Measurements from ENCODE around the gene COL4A1.

The COL4A1 gene

DNA sequence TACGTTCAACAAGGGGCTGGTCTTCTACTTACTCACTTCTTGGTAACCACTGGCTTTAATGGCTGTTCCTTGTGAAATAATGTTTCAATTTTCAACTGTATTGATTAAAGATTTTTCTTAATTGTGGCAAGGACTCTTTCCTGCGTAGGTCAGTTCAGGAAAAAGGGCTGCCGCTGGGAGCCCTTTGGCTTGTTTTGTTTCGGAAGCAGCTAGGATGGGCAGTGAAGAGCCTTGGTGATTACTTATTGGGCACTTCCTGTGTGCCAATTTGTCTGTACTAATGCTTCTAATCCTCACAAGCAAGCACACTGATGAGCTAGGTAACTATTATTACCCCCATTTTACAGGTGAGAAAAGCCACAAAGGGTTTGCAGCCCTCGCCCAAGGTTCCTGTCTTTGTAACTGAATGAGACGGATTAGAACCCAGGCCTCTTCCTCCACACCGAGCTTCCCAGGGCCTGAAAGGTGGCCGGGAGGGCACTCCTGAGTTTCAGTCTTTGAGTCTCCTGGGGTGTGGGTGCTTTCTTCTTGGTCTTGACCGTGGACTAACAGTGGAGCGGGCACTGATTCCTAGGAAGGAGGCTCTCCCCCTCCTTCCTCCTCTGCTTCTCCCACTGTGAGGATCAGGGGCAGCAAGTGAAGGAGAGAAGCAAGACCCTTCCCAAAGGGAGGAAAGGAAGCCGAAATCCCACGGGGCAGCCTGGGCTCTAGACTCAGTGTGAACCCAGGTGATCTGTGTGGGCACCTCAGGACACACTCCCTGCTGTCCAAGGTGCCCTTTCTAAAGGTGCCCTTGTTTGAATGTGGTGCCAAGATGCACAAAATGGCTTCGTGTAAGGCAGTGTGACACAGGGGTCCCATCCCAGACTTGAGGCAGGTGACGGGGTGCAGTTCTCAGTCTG lies 3.8 kb upstream of the COL4A1 start:
- in situ Hi-C loops (cut with MboI; ENCODE audit: low sequenced_read_pairs), result no loop called here

- in situ Hi-C loops (cut with MboI; ENCODE audit: low sequenced_read_pairs), result no loop called here
These were observed 2.9 kb upstream of the COL4A1 start for GRCh38 chr13:110309661-110310524.

DNA sequence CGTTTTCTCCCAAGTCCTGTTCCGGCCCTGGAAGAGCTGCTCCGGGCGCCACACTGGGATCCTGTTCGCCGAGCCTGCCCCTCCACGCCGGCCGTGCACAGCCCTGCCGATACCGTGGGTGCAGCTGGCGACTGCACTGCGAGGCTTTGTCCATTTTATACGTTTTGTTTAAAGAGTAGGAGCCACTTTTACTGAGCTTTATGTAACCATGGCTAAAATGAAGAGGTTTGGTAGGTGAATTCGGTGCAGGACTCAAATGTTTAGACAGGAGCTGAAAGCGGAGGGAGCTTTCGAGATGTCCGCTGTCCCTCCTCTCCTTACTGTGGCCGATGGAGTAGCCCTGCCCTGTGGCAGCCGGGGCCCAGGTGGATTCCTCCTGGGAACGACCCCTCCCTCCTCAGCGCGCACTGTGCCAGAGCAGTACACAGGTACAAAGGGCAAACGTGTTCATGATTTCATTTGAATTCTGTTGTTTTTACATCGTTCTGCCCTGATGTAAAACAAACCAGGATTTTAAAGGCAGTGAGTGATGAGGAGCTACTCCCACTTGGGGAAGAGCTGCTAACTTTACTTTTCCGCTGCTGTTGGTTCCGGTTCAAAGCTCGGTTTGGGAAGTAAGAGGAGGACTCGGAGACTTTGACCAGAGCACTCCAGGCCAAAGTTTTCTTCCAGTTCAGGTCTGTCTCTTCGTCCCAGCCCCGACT lies 1.9 kb upstream of the COL4A1 start:
- in situ Hi-C loops (cut with MboI; ENCODE audit: low sequenced_read_pairs), result no loop called here

GRCh38 chr13:110307767-110308655 lies 1.1 kb upstream of the COL4A1 start:
- in situ Hi-C loops (cut with MboI; ENCODE audit: low sequenced_read_pairs), result no loop called here

DNA sequence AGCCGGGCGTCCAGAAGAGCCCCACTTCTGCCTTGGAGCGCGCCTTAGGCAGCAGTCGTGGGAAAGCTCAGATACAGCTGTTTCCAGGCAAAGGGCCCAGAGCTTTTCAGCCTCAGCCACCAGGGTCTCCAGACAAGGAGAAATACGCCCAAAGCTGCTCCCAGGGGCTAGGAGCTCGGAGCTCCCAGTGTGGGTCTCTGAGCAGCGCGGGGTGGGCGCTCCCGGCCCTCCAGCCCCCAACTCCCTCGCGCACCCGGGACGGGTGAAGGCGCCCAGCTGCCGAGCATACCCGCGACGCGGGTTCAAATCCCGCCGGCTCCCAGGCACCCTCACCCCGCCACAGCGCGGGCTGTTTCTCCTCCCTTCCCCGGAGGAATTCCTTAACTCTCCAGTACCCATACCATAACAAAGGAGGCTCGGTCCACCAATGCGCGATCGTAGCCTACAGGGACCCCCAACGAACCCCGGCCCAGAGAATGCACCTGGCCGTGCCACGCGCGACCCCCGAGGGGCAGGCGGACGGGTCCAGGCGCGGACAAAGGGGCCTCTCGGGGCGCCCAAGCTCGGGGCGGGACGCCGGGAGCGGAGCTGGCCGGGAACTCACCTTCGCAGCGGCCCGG lies 507 bp downstream of the COL4A1 start:
- in situ Hi-C loops (cut with MboI; ENCODE audit: low sequenced_read_pairs), result no loop called here

DNA sequence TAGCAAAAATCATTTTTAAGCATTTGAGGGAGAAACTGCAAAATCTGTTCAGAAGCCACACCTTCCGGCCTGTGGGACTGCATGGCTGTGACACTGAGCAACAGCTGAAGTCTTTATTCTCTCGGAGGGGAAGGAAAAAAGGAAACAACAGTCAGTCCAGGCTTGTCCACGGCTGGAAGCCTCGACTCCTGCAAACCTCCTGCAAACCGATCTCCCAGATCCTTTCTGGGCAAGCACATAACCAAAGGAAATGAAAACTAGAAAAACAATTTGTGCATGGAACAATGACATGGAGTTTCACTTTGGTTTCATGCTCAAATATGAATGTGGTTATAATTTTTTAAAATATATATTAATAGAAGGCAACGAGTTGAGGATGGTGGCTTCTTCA lies 1.0 kb downstream of the COL4A1 start:
- in situ Hi-C loops (cut with MboI; ENCODE audit: low sequenced_read_pairs), result no loop called here

GRCh38 chr13:110305544-110305943 lies 1.4 kb downstream of the COL4A1 start:
- in situ Hi-C loops (cut with MboI; ENCODE audit: low sequenced_read_pairs), result no loop called here

GRCh38 chr13:110305001-110305400 lies 2.0 kb downstream of the COL4A1 start:
- in situ Hi-C loops (cut with MboI; ENCODE audit: low sequenced_read_pairs), result no loop called here

- in situ Hi-C loops (cut with MboI; ENCODE audit: low sequenced_read_pairs), result no loop called here
These were observed 2.7 kb downstream of the COL4A1 start for GRCh38 chr13:110304256-110304655.

DNA sequence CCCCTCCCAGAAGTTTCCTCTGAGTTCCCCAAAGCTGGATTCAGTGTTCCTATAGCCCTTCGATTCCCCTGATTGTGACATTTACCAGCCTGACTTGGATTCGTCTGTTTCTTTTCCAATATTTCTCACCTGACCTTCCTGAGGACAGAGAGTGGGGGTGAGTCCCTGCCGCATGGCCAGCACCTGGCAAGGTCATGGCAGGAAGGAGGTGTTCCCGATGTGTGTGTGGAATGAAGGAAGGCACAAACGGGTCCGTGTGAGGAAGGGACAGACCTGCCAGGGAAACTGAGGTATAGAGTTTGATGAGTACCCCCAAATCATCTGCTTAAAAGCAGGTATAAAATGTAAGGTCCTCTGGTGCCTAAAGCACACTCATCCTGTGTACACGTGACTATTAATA lies 3.3 kb downstream of the COL4A1 start:
- in situ Hi-C loops (cut with MboI; ENCODE audit: low sequenced_read_pairs), result no loop called here

GRCh38 chr13:110302997-110303396 lies 4.0 kb downstream of the COL4A1 start:
- in situ Hi-C loops (cut with MboI; ENCODE audit: low sequenced_read_pairs), result no loop called here

GRCh38 chr13:110301606-110302553 lies 5.1 kb downstream of the COL4A1 start:
- in situ Hi-C loops (cut with MboI; ENCODE audit: low sequenced_read_pairs), result no loop called here

DNA sequence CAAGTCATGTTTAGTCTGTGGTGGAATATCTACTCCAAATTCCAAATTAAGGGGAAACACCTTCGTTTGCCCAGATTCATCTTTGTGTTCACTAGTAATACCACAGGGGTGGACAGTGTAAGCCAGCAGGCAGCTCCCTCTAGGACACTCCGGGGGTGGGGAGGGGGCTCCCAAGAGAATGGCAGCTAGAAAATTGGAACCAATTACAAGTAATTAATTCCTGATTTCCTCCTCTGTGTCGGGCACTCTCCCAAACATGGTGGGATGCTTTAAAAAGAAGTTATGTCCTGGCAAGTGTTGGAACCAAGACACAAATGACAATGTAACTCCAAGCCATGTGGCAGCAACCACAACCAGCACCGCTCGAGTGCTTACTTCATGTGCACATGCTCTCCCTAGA lies 5.9 kb downstream of the COL4A1 start:
- in situ Hi-C loops (cut with MboI; ENCODE audit: low sequenced_read_pairs), result no loop called here

- in situ Hi-C loops (cut with MboI; ENCODE audit: low sequenced_read_pairs), result no loop called here
These were observed 6.7 kb downstream of the COL4A1 start for GRCh38 chr13:110300090-110300815.

DNA sequence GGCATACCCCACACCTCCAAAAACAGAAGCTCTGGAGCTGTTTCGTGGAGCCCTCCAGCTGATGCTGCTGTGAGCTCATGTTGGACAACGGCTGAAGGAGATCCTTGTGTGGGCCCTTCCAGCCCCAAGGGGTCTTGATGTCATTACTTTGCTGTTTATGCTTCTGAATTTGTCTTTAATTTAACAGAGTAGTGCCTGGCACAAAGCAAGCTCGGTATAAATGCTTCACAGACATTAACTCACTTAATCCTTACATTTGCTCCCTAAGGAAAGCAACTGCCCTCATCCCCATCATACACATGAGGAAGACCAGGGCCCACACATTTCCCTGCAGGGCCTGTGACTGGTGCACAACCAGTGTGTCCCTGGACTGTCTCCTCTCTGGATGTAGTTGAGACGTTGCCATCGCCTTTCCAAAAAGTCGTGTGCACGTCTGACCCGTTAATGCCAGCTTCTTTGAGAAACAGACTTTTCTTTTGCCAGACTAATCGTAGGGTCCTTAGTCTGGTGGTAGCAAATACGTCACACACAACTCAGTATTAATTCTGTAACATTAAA lies 7.6 kb downstream of the COL4A1 start:
- in situ Hi-C loops (cut with MboI; ENCODE audit: low sequenced_read_pairs), result no loop called here

GRCh38 chr13:110298505-110299282 lies 8.3 kb downstream of the COL4A1 start:
- in situ Hi-C loops (cut with MboI; ENCODE audit: low sequenced_read_pairs), result no loop called here

Data from HL-60/S4 (cell line).